HG03439 (cell line): Measurements from ENCODE around the gene TTLL1.
"Not testable (repeated sequence)": the region's sequence is repeated elsewhere in the genome, so short reads cannot be mapped to it uniquely, and the experiment has no call there.

ENCODE experiments used
- ATAC-seq: cut with Tn5 transposase; IDR thresholded peaks from one replicate; pipeline ENCODE4 v1.9.1; 2021; ENCODE audit warnings: mild to moderate bottlenecking, moderate library complexity; ENCODE audit not compliant: unreplicated experiment

TTLL1 gene

DNA sequence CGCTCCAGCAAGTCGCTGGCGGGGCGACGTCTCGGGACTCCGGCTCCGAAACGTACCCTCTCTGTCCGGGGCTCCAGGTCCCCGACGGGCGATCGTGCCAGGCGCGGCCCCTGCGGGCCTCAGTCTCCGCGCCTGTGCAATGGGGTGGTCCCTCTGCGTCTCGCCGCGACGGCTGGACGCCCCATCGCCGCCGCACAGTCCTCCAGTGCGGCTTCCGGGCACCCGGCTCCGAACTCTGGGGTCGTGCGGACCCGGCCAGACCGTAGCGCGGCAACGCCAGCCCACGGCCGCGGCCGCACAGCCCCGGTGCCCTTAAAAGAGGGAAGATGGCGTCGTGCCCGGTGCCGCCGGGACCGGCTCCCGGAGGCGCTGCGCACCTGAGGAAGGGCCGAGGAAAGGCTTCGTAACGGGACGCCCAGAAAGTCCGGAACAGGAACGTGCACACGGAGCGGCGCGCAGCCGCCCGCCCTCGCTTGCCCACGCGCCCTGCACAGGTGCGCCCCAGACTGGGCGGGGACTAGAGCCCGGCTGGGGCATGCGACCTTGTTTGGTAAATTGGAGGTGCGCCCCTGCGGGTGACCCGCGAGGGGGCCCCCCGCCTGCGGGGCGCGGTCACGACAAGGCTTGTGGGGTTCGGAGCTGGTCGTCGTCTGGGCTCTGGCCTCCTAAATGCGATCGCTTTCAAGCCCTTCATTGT is 21.9 kb upstream of the TTLL1 start:
- ATAC-seq, result no peak

DNA sequence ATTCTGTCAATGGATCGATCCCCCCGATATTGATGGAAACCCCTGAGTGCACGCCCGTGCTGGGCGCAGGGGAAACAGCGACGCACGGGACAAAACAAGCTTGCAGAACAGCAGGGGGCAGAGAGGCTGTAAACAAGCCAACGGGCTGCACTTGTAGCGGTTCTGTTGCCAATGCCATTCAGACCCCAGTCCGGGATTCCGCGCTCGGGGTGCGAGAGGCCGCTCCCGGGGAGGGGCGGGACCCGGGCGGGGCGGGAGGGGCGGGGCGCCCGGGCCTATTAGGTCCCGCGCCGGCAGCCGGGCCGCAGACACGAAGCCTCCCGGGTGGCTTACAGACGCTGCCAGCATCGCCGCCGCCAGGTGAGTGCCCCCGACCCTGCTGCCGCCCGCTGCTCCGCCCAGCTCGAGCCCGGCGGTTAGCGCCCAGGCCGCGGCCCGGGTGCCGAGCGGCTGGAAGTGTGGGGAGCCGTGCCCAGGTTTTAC is 21.3 kb upstream of the TTLL1 start, which contains the start of gene BIK:
Gene BIK (plus strand): TSS at position 307 of the 483 bp plus-strand sequence. CDS start 13,273 bp downstream, outside the sequence.
- no peak for ATAC-seq

DNA sequence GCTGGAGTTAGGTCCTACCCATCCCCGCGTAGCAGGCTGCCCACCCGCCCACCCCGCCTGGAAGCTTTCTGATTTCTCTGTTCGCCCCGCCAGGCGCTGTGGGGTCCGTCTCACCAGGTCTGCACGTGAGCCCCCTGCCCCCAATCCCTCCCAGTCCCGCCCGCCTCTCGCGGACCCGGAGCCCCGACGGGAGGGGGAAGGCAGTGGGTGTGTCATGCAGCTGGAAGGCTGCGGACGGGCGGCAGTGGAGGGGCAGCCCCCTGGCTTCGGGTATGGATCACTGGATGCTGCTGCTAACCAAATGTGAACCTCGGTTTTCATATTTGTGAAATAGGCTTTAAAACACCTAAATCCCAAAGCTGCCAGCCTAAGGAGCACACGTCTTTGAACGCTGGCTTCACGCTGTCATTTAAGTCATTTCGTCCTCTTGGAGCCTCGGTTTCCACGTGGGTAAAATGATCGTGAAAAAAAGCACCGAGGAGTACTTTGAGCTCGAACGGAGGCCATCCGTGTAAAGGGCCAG is 20.8 kb upstream of the TTLL1 start:
- no peak for ATAC-seq

DNA sequence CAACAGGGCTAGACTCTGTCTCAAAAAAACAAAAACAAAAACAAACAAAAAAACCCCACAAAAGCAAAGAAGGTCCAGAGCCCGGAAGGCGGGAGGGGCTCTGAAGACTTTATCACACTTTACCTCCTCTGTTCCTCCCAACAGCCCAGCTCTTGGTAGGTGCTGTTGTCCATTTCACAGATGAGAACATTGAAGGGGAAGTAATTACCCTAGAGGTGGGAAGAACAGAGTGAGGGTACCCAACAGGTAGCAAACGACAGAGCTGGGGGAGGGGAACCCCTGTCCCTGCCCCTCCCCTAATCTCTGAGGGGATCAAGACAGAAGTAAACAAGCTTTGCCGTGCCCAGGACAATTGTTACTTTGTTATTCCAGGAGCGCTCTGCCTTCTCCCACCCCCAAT is 20.3 kb upstream of the TTLL1 start:
- ATAC-seq, result no peak

DNA sequence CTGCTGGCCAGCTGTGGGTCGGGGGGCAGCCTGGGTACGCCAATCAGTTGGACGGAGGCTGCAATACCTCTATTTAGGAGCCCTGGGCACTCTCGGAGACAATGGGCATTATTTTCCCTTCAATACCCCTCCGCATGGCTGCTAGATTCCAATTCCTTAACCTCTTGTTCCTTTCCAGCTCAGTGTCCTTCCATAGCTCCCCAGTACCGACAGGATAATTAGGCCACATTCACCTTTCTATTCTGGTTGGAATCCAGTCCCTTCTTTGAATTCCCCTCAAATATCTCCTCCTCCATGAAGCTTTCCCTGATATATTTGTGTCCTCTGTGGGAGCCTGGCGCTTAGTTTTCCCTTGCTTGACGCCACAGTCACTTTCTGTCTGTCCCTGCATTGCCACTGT is 17.1 kb upstream of the TTLL1 start:
- ATAC-seq, result no peak

DNA sequence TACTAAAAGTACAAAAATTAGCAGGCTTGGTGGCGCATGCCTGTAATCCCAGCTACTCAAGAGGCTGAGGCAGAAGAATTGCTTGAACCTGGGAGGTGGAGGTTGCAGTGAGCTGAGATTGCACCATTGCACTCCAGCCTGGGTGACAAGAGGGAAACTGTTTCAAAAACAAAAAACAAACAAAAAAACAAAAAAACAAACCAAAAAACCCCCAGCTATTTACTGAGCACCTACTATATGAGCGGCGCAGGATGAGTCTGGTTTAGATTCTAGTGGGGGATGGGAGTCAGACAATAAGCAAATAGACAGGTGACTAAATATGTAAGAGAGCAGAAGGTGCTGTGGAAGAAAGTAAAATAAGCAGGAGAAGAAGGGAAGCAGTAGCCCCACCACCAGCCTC is 15.8 kb upstream of the TTLL1 start:
- ATAC-seq, result not testable (repeated sequence)

DNA sequence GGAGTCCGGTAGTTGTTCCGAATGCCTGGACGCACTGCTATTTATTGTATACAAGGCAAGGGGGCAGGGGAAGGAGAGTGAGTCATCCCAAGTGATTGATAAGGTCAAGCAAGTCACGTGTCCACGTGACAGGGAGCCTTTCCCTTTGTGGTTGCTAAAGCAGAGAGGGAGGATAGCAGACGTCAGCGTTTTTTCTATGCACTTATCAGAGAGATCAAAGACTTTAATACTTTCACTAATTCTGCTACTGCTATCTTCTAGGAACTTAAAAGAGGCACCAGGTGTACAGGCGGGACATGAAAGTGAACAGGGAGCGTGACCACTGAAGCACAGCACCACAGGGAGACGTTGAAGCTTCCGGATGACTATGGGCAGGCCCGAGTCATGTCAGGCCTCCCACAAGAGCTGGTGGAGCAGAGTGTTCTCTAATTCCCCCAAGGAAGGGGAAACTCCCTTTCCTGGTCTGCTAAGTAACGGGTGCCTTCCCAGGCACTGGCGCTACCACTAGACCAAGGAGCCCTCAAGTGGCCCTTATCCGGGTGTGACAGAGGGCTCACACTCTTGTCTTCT is 14.9 kb upstream of the TTLL1 start:
- ATAC-seq, result not testable (repeated sequence)

DNA sequence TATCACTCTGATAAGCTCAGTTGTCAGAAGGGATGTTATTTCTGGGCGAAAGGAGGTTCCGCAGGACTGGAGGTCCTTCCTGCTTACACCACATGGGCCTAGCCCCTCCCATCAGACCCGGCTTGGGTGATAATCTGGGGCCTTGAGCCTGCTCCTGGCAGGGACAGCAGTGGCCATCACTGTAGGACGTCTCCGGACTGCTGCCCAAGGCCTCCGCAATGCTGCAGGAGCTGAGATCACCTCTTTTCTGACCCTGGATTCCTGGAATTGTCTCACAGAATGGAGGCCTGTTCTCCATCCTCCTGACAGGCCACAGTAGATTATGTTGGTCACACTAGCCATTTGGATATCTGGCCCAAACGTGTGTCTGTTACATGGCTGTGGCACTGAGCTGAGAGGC is 12.1 kb upstream of the TTLL1 start:
- no peak for ATAC-seq

DNA sequence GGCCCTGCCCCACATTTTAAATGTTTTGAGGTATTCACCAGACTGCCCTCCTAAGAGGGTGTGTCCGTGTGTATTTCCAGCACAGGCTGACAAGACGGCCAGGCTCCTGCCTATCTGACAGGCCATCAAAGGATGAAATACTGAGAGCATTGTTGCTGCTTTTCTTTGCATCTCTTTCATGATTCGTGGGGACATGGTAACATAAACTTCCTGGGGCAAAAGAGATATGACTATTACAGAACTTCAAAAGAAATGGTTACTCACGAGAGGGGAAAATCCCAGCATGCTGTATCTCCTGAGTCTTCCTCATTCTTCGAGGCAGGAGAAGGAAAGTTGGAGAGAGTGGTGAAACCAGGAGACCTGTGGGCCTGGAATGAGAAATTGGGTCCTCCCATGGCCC is 11.0 kb upstream of the TTLL1 start:
- no peak for ATAC-seq

DNA sequence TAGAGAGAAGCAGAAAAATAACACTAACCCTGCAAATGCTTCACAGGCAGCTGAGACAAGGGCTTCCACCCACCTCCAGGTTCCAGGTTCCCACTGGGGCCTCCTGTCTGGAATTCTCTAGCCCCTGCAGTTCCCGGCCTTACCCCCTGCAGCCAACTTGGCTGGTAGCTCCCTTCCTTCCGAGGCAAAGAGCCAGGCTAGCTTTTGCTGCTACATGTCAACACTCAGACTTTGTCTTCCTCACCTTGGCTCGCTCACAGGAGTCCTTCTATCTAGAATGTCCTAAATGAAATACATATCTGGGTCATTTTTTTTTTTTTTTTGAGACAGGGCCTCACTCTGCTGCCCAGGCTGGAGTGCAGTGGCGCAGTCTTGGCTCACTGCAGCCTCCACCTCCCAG is 9.9 kb upstream of the TTLL1 start:
- ATAC-seq, result no peak

DNA sequence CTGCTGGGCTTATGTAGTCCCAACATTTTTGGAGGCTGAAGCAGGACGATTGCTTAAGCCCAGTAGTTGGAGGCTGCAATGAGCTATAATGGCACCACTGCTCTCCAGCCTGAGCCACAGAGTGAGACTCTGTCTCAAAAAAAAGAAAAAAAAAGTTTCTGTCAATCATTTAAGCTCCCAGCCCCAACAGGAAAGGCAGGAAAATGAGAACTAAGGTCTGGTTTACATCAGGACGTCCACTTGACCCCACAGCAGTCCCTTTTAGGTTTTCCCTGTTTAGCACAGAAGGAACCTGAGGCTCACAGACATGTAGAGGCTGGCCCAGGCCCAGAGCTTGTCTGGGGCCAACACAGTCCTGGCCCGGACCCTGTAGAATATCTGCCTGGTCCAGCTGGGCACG is 9.2 kb upstream of the TTLL1 start:
- ATAC-seq, result no peak

DNA sequence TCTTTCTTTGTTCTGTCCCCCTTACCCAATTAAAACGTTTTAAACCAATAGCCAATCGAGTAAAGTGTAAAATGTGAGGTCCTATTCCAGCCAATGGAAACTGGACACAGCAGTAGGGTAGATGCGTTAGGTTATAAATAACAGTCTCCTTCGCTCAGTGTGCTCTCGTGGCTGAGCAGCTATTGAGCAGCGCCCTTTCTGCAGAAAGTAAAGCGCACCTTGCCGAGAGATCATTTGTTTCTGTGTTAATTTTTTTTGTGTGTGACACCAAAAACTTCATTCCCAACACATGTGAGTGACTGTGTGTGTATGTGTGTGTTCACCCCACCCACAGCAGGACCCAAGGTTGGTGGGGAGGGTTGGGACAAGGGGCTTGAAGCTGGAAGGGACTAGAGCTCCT is 7.2 kb upstream of the TTLL1 start:
- no peak for ATAC-seq

DNA sequence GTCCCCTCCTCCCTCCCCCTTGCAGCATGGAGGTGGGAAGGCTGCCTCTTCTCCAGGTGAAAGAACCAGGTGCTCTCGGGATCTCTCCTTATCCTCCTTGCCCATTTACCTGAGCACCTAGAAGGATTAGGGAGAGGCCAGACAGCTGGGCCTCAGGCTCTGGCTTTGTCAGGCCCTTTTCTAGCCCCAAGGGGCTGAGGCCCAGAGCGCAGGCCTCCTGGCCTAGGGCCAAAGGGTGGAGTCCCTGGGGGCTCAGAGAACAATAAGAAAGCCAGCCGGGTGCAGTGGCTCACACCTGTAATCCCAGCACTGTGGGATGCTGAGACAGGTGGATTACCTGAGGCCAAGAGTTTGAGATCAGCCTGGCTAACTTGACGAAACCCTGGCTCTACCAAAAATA is 5.4 kb upstream of the TTLL1 start:
- ATAC-seq, result no peak

DNA sequence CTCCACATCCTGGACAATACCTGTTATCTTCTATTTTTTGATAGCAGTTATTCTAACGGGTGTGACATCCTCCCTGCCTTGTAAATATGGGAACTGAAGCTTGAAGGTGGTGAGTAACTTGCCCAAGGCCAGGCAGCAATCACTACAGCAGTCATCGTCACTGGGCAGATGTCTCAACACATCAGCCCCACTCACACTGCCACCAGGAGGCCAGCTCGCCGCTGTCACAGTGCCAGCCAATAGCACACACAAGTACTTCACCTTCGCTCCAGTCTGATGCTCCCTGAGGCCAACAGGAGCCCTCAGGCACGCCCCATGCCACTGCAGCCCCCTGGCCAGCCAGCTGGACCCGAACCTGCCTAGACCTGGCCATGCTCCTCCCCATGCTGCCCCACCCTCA is 4.9 kb upstream of the TTLL1 start:
- no peak for ATAC-seq

DNA sequence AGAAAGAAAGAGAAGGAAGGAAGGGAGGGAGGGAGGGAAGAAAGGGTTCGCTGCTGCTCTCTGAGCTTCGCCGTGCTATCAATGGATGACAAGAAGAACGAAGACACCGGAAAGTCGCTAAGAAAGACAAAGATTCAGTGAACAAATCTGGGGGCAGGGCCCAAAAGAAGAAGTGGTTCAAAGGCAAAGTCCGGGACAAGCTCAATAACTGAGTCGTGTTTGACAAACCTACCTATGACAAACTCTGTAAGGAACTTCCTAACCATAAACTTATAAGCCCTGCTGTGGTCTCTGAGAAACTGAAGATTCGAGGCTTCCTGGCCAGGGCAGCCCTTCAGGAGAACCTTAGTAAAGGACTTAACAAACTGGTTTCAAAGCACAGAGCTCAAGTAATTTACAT is 2.9 kb upstream of the TTLL1 start:
- ATAC-seq, result no peak

DNA sequence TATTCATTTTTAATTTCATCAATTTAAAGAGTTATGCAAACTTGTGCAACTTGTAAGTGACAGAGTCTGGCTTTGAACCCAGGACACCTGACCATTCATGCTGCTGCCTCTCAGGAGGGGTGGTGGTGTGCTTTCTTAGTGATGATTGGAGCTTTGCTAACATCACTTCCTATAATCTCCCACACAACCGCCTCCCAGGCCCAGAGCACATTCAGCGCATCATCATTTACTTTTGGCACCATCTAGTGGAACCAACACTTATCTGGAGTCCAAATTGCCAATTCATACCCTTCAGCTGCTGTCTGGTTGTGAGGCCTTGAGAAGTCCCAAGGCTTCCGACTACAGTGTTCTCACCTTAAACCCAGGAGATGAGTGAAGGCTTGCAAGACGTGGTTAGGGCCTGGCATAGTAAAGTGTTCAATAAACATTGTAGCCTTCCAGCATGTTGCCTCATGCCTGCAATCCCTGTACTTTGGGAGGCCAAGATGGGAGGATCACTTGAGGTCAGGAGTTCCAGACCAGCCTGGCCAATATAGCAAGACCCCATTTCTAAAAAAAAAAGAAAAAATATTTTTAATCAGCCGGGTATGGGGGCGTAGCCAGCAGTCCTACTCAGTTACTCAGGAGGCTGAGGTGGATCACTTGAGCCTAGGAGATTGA is 1.1 kb upstream of the TTLL1 start:
- no peak for ATAC-seq

DNA sequence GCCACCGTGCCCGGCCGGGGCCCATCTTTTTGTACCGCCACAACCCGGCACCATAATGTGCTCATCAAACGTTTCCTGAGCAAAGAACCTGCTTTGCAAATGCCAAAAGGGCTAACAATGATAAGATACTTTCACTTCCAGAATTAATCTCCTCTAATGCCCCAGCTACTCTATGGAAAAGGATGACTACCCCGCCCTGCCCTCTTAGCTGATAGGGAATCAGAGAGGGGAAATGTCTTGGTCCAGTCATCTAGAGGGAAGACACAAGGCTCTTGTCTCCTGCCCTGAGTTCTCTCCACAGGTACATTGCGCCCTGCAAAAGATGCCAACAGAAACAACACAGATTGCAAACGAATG is 586 bp downstream of the TTLL1 start:
- ATAC-seq, result peak; percentile 17

DNA sequence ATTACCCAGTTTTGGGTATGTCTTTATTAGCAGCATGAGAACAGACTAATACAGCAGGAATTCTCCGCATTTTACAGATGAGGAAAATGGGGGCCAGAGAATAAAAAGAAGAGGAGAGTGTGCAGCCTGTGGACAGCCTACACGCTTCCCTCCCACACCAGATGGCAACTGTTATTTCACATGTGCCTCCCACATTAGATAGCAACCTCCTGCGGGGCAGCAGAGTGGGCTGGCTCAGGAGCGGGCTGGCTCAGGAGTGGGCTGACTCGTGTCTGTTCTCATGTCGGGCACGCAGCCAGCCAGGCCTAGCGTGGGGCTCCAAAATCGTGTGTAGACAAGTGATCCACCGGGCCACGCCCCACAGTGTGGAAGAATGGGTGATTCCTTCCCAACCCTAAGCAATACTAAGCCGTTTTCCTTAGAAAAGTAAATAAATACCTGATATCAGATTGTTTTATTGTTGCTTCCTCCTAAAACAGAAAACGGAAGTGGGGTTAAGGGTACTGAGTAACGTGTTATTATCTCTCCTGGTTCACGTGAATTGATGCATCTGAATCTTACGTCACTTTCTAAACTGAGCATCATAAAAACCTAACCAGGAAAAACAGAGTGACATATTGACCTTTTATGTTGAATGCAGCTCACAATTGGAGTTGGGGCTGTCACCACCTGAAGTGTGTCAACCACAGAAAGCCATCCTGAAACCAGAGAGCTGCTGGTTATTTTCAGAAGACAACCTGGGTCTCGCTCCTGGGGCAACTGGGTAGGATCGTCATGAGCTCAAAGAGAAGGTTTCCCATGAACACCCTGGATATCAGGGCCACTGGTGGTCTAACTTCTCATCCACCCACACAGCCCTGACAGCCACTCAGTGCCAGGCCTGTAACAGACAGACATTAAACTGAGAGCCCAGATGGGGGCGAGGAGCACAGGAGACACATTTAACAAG is 3.3 kb downstream of the TTLL1 start:
- no peak for ATAC-seq

DNA sequence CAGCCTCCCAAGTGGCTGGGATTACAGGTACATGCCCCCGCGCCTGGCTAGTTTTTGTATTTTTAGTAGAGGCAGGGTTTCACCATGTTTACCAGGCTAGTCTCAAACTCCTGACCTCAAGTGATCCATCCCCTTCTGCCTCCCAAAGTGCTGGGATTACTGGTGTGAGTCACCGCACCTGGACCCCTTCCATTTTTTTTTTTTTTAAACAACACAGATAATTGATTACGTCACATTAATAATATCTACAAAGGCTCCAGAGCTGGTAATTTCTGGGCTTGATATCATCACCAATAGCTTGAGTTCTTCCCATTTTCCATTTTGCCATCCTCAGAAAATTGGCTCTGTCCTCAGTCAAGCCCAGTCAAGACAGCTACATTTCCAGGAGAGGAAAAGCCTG is 7.2 kb downstream of the TTLL1 start:
- no peak for ATAC-seq

DNA sequence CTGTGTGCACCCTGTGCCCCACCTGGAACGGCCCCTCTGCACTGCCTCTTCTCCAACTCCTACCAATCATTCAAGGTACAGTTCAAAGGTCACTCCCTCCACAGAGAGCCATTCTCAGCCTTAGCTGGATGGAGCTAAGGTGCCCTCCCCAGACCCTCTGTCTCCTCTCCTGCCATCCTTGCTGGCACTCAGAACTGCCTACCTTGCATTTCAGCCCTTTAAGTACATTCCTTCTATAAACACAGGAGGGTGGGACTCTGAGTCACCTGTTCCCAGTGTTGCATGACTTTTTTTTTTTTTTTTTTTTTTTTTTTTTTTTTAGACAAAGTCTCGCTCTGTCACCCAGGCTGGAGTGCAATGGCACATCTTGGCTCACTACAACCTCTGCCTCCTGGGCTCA is 8.6 kb downstream of the TTLL1 start:
- ATAC-seq, result no peak

DNA sequence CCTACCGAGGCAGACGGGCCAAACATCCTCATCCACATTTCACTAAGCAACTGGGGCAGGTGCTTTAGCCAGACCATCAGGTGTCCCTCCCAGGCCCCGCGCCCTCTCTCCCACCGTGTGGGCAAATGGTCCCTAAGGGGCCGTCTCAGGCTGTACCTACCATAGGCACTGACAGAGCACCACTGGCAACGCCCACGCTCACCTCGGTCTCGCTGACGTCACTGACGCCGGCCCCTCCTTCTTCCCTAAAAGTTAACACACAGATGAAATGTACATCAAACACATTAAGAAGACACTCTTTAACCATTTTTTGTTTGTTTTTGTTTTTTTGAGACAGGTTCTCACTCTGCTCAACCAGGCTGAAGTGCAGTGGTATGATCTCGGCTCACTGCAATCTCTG is 9.4 kb downstream of the TTLL1 start:
- ATAC-seq, result no peak
